ENCODE results near the gene INSYN2B.

DNA sequence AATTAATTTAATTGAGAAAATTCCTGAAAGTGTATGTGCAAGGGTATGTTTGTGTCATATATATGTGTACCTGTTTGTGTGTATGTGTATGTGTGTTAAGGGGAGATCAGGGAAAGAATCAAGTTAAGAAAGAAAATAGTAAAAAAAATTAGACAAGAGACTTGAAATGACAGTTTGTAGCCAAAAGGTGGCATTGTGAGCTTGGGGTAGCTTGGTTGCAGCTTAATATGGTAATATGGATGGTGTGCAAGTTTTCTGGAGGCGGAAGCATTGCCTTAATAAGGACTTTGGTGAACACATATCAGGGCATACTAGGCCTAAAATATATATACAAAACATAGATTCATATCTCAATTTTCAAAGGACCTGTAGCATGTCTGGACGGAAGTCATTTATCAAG, 129.9 kb downstream of the INSYN2B start:
- TF ChIP-seq, protein P1, sequence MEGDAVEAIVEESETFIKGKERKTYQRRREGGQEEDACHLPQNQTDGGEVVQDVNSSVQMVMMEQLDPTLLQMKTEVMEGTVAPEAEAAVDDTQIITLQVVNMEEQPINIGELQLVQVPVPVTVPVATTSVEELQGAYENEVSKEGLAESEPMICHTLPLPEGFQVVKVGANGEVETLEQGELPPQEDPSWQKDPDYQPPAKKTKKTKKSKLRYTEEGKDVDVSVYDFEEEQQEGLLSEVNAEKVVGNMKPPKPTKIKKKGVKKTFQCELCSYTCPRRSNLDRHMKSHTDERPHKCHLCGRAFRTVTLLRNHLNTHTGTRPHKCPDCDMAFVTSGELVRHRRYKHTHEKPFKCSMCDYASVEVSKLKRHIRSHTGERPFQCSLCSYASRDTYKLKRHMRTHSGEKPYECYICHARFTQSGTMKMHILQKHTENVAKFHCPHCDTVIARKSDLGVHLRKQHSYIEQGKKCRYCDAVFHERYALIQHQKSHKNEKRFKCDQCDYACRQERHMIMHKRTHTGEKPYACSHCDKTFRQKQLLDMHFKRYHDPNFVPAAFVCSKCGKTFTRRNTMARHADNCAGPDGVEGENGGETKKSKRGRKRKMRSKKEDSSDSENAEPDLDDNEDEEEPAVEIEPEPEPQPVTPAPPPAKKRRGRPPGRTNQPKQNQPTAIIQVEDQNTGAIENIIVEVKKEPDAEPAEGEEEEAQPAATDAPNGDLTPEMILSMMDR (IDR thresholded peaks at IDR 0.05), result no peak
- TF ChIP-seq, protein P2, sequence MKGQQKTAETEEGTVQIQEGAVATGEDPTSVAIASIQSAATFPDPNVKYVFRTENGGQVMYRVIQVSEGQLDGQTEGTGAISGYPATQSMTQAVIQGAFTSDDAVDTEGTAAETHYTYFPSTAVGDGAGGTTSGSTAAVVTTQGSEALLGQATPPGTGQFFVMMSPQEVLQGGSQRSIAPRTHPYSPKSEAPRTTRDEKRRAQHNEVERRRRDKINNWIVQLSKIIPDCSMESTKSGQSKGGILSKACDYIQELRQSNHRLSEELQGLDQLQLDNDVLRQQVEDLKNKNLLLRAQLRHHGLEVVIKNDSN (CRISPR knock-in tag; IDR thresholded peaks at IDR 0.05), result no peak
- TF ChIP-seq MXD4 (CRISPR knock-in tag; IDR thresholded peaks at IDR 0.05; ENCODE audit: borderline replicate concordance) (no peak), NFYB (CRISPR knock-in tag; conservative IDR thresholded peaks at IDR 0.05; ENCODE audit: low read depth) (no peak), NFE2L1 (CRISPR knock-in tag; IDR thresholded peaks at IDR 0.05) (no peak), SP1 (CRISPR knock-in tag; conservative IDR thresholded peaks at IDR 0.05) (no peak), PRRX2 (CRISPR knock-in tag; IDR thresholded peaks at IDR 0.05) (no peak), IRF2 (CRISPR knock-in tag; IDR thresholded peaks at IDR 0.05; ENCODE audit: borderline replicate concordance, low read depth) (no peak), ELF4 (CRISPR knock-in tag; IDR thresholded peaks at IDR 0.05; ENCODE audit: low read depth) (no peak), ZNF416 (CRISPR knock-in tag; IDR thresholded peaks at IDR 0.05) (no peak)
- TF ChIP-seq, protein P3, sequence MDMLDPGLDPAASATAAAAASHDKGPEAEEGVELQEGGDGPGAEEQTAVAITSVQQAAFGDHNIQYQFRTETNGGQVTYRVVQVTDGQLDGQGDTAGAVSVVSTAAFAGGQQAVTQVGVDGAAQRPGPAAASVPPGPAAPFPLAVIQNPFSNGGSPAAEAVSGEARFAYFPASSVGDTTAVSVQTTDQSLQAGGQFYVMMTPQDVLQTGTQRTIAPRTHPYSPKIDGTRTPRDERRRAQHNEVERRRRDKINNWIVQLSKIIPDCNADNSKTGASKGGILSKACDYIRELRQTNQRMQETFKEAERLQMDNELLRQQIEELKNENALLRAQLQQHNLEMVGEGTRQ (CRISPR knock-in tag; IDR thresholded peaks at IDR 0.05), result no peak
- TF ChIP-seq, protein P4, sequence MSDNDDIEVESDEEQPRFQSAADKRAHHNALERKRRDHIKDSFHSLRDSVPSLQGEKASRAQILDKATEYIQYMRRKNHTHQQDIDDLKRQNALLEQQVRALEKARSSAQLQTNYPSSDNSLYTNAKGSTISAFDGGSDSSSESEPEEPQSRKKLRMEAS (CRISPR knock-in tag; IDR thresholded peaks at IDR 0.05), result no peak
- TF ChIP-seq, protein P5, sequence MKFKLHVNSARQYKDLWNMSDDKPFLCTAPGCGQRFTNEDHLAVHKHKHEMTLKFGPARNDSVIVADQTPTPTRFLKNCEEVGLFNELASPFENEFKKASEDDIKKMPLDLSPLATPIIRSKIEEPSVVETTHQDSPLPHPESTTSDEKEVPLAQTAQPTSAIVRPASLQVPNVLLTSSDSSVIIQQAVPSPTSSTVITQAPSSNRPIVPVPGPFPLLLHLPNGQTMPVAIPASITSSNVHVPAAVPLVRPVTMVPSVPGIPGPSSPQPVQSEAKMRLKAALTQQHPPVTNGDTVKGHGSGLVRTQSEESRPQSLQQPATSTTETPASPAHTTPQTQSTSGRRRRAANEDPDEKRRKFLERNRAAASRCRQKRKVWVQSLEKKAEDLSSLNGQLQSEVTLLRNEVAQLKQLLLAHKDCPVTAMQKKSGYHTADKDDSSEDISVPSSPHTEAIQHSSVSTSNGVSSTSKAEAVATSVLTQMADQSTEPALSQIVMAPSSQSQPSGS (CRISPR knock-in tag; IDR thresholded peaks at IDR 0.05; ENCODE audit: borderline replicate concordance, low read depth), result no peak

Data from WTC11 (cell line).